CD4-positive, alpha-beta T cell treated with Interleukin-6 at 100 ng/mL for 8 hours (primary cell): Measurements from ENCODE around the gene HSD17B12.
"Not testable (repeated sequence)": the region's sequence is repeated elsewhere in the genome, so short reads cannot be mapped to it uniquely, and the experiment has no call there.

Experiments used
- DNase-seq: peaks from one replicate; pipeline ENCODE4 v3.0.0-alpha.2; 2020; ENCODE audit warnings: mixed read lengths, low spot score

HSD17B12 gene

GRCh38 chr11:43680521-43681400 is at the start of gene HSD17B12:
Gene HSD17B12, plus strand, starts transcription at chr11:43680738. Its CDS starts 90 bp downstream, at chr11:43680828.
- peak; percentile 98 for DNase-seq

GRCh38 chr11:43631732-43632131 is 48.8 kb upstream of the HSD17B12 start:
- DNase-seq, result no peak

DNA sequence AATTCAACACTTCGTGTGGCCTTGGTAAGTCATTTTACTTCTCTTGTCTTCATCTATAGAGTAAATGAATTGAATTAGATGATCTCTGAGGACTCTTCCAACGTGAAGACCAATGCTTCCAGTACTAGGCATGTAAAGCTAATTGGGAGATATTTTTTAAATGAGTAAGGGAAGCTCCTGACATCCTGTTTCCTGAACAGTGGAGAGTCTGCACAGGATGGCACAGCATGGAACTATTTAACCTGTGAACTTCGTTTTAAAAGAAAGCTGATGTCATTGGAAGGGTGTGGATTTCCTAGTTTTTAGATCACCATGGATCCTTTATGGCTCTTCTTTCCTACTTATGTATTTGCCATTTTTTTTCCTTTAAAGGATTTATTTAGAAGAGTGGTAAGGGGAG is 48.4 kb upstream of the HSD17B12 start:
- DNase-seq, result no peak

DNA sequence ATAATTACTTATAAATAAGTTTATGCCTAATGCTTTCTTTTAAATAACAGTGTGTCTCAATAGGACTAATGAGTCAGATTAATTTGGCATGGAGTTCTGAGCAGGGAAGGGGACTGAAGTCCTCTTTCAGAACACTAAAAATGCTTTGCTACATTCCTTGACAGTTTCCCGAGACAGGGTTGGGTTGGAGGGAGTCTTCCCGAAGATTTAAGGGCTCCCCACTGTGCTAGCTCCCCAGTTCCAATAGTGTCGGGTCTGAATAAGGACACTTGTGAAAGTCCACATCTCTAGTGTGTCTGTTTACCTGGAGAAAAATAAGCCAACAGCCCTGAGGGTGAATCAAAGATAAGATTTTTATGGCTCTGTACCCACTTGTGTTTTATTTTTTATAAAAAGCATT is 41.8 kb upstream of the HSD17B12 start:
- no peak for DNase-seq

DNA sequence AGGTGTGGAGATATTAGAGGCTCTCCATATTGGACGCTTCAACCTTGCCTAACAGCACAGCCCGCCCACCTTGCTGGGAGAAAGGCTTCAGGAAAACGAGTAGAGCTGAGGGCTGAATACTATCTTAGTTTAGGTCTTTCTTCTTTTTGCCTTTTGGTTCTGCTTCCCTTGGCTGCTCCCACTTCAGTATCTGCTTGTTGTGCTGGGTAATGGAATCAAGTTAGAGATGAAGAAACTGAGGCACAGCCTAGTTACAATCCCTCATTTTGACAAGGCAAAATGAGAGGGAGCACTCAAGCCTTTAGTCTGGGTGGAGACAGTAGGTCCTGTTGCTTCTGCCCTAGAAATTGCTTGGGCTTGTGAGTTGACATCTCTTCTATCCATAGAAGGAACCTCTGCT is 41.3 kb upstream of the HSD17B12 start:
- DNase-seq, result no peak

DNA sequence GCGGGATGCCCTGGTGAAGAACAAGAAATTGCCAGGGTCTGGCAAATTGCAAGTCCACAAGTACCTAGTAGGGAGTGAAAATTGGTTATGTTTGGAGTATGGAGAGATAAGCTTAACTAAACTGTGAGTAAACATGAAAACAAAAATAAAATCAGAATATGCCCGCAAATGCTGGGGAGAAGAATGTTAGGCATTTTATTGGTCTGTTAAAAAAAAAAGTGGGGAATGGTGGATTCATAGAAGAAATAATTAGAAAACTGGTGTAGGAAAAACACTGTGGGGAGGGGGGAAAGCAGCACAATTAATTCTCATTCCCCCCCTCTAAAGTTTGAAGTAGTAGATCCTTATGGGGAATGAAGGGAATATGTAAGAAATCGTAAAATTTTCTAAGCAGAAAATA is 40.6 kb upstream of the HSD17B12 start:
- DNase-seq, result no peak

DNA sequence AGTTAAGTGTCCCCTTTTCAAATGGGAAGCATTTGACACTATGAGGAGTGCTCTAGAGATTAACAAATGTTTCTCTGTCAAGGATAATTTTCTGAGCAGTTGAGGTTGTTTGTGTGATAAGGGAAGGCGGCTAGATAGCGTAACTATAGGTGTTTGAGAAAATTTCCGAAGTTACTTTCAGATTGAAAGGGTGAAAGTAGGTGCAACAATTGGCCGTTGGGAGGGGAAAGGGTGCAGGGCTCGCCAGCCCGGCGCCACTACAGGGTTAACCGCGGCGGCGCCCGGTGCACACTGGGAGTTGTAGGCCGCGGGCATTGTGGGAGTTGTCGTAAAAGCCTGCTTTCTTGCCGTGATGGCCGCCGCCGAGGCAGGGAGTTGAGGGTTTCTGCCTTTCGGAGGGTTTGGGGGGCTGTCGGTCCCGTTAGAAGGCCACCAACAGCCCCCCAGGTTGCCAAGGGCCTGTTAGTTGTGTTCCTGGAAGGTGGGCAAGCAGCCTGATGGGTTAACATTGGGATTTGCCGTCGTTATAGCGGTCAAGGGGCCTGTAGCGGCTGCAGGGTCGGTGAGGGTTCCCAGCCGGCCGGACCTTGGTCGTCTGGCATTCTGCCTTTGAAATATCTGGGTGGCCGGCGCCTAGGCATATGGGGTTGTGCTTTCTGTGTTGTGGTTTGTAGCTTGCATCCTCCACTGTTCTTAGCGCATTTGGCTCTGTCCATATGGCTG is 36.5 kb upstream of the HSD17B12 start:
- peak; percentile 81 for DNase-seq

- DNase-seq, result no peak
Observed at GRCh38 chr11:43644621-43645299, 35.8 kb upstream of the HSD17B12 start.

GRCh38 chr11:43646767-43647166 is 33.8 kb upstream of the HSD17B12 start:
- DNase-seq, result no peak

DNA sequence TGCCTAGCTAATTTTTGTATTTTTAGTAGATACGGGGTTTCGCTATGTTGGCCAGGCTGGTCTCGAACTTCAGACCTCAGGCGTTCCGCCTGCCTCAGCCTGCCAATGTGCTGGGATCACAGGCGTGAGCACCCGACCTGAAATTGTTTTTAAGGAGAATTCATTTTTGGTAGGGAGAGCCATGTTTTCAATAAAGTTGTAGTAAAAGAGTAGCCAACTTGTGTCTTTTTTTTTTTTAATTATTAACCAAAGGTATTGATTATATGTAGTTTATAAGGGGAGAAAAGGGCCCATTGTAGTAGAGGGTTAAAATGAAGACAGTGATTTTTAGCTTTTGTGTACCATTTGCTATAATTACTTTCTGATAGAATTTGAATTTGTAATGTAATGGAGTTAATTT is 31.6 kb upstream of the HSD17B12 start:
- DNase-seq, result no peak

GRCh38 chr11:43649501-43649900 is 31.0 kb upstream of the HSD17B12 start:
- no peak for DNase-seq

GRCh38 chr11:43649921-43650320 is 30.6 kb upstream of the HSD17B12 start:
- DNase-seq, result no peak

DNA sequence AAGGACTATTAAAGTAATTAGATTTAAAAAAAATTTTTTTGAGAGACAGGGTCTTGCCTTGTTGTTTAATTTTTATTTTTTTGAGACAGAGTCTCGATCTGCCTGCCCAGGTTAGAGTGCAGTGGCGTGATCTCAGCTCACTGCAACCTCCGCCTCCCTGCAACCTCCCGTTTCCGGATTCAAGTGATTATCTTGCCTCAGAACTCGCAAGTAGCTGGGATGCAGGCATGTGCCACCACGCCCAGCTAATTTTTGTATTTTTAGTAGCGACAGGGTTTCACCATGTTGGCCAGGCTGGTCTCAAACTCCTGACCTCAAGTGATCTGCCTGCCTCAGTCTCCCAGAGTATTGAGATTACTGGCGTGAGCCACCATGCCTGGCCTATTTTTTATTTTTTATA is 17.5 kb upstream of the HSD17B12 start:
- DNase-seq, result not testable (repeated sequence)

DNA sequence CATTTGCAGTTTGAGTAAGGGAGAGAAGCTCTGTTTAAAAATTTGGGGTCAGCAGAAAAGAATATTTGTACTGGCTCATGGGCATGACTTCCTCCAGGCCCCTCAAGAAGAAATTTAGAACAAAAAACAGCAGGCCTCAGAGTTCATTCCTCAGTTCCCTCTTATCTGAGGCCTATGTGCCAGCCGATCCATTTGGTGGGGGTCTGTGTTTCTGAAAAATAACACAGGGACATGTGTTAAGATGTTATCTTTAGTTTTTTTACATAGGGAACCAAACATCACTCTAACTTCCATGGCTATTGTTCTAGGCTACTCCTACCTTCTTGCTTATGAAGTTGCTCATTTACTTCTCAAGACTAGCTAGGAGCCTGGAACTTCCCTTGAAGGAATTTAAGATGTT is 16.2 kb upstream of the HSD17B12 start:
- no peak for DNase-seq

DNA sequence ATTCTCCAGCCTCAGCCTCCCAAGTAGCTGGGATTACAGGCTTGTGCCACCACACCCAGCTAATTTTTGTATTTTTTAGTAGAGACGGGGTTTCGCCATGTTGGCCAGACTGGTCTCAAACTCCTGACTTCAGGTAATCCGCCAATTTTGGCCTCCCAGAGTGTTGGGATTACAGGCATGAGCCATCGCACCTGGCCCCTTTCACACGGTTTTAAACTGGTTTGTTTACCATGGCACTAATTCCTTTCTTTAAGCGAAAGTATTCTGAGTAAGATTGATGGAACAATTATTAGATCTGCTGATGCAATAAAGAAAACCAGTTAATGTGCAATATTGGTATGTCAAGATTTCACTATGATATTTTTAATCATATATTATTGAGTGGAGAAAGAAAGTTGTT is 9.3 kb upstream of the HSD17B12 start:
- DNase-seq, result not testable (repeated sequence)

DNA sequence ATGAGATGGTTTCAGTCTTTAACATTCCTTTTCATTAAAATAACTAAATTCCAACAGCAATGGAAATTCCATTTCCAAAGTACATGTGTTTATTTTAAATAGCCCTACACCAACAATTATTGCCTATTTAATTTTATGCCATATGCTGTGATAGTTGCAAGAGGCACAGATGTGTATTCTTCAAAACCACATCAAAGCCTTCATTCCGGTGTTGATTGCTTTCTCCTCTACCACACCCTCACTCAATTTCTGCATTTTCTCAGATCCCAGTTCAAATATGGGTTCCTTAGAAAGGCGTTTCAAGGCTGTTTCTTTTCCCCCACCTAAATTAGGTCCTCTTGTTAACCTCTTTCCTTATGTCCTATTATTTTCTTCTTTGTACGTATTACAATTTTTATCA is 6.0 kb upstream of the HSD17B12 start:
- no peak for DNase-seq

DNA sequence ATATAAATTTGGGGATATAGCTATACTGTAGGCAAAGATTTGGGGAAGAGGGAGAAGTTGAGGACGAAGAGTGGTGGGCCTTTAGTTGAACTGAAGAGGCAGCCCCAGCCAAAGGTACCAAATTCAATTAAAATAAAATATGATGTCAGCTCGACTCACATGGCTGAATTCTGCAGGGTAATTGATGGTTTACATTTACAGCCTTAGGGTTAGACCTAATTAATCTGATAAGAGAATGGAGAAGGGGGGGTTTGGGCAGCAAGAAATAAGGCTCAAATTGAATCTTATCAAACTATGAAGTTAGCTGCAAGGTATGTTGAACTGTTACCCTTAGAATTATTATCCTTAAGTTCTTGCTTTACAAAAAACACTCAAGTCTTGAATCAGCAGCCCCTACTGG is 3.6 kb upstream of the HSD17B12 start:
- DNase-seq, result no peak

GRCh38 chr11:43681401-43681942 is 934 bp downstream of the HSD17B12 start:
- DNase-seq, result no peak

DNA sequence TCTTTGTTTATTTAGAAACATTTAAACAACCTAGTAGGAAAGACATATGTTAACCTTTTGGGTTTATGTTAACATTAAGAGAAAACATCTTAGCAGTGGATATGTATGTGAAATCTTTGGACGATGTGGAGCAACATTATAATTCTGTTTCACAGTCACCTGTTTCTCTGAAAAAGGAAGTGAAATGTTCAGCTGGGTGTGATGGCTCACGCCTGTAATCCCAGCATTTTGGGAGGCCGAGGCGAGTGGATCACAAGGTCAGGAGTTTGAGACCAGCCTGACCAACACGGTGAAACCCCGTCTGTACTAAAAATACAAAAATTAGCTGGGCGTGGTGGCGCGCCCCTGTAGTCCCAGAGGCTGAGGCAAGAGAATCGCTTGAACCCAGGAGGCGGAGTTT is 1.5 kb downstream of the HSD17B12 start:
- not testable (repeated sequence) for DNase-seq

DNA sequence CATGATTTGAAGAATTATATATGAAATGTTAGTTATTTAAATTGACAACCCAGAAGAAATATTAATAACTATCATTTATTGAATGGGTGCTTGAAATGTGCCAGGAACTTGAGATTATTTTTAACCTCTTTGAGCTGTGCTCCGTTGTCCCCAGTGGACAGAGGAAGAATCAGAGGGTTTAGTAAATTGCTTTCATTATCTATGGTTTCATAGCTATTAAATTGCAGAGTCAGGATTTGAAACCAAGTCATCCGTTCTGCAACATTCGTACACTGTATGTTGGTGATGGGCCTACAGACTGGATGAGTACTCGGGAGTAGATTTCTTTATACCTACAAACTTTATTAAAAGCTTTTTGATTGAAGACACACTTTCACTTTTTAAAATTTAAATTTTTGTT is 4.9 kb downstream of the HSD17B12 start:
- no peak for DNase-seq

GRCh38 chr11:43686207-43686606 is 5.7 kb downstream of the HSD17B12 start:
- no peak for DNase-seq

- DNase-seq, result no peak
Observed at GRCh38 chr11:43687120-43687791, 6.7 kb downstream of the HSD17B12 start.
